Osteocyte (in vitro differentiated cells): Measurements from ENCODE around the gene RFLNA. TPM values are rescaled to one million over a fixed set of nuclear protein-coding genes. Genes with fewer than 3 reads are reported as not detected.

Source experiments
- DNase-seq: peaks from one replicate; pipeline ENCODE4 v3.0.0; 2021; ENCODE audit warnings: mixed read lengths; ENCODE audit not compliant: unreplicated experiment; ENCODE audit errors: extremely low spot score
- H3K27ac Mint-ChIP-seq: one replicate; pipeline ENCODE4 v1.8.0; 2021; ENCODE audit warnings: mild to moderate bottlenecking, mixed read lengths; ENCODE audit not compliant: unreplicated experiment
- H3K27me3 Mint-ChIP-seq: one replicate; pipeline ENCODE4 v1.8.0; 2021; ENCODE audit warnings: mixed read lengths; ENCODE audit not compliant: unreplicated experiment
- H3K36me3 Mint-ChIP-seq: one replicate; pipeline ENCODE4 v1.8.0; 2021; ENCODE audit warnings: mixed read lengths; ENCODE audit not compliant: unreplicated experiment
- H3K4me1 Mint-ChIP-seq: one replicate; pipeline ENCODE4 v1.8.0; 2021; ENCODE audit warnings: mixed read lengths; ENCODE audit not compliant: unreplicated experiment
- H3K4me3 Mint-ChIP-seq: one replicate; pipeline ENCODE4 v1.8.0; 2021; ENCODE audit warnings: mild to moderate bottlenecking, moderate library complexity, mixed read lengths; ENCODE audit not compliant: unreplicated experiment
- H3K9me3 Mint-ChIP-seq: one replicate; pipeline ENCODE4 v1.8.0; 2021; ENCODE audit warnings: mixed read lengths; ENCODE audit not compliant: unreplicated experiment
- total RNA-seq: library from RNA; stranded (reverse); gene quantifications from 2 replicates; pipeline ENCODE4 v1.2.1, GENCODE V29; 2021
- TF ChIP-seq, protein P1 (sequence below): fragments of 200-600 bp; sonication (generic); IDR thresholded peaks from 2 replicates; pipeline ENCODE4 v1.5.0; 2021; ENCODE audit warnings: antibody characterized with exemption, mild to moderate bottlenecking, moderate library complexity

The RFLNA gene
- total RNA-seq, 1 donor from 2014 or later, result 0.91 TPM

DNA sequence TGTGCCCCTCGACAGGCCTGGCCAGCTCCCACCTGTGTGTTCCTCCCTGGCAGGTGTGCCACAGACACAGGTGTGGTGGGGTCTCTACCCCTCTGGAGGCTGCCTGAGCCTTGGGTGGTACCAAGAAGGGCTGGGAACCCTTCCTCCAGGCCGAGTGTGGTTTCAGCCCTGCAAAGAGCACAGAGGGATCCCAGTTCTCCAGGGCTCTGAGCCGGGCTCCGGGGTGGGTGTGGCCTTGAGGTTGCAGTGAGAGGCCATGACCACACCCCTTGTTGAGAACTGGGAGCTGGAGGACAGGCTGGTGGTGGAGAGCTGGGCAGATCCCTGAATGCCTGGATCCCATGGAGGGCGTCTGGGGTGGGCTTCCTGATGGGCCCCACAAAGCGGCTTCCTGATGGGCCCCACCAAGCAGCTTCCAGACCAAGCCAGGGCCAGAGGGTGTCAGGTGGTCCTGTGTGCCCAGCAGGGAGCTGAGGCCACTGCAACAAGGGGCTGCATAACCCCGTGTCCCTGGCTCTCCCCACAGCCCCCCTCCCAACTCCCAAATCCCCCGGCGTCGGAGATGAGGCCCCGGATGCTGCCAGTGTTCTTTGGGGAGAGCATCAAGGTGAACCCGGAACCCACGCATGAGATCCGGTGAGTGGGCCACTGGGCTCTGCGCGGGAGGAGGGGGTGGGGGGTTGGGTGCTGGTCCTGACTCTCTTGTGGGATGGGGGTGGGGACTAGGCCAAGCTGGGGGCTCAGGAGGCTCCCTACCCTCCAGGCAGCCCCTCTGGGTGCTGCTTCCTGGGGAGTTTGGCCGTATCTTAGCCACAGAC, 16.6 kb downstream of the RFLNA start:
- H3K36me3 Mint-ChIP-seq, result no peaks in the 10 kb centered on the region
- H3K27ac Mint-ChIP-seq, result no peak overlapping the region
- no peaks in the 10 kb centered on the region for H3K9me3 Mint-ChIP-seq
- no peaks in the 10 kb centered on the region for H3K4me1 Mint-ChIP-seq
- TF ChIP-seq, protein P1, sequence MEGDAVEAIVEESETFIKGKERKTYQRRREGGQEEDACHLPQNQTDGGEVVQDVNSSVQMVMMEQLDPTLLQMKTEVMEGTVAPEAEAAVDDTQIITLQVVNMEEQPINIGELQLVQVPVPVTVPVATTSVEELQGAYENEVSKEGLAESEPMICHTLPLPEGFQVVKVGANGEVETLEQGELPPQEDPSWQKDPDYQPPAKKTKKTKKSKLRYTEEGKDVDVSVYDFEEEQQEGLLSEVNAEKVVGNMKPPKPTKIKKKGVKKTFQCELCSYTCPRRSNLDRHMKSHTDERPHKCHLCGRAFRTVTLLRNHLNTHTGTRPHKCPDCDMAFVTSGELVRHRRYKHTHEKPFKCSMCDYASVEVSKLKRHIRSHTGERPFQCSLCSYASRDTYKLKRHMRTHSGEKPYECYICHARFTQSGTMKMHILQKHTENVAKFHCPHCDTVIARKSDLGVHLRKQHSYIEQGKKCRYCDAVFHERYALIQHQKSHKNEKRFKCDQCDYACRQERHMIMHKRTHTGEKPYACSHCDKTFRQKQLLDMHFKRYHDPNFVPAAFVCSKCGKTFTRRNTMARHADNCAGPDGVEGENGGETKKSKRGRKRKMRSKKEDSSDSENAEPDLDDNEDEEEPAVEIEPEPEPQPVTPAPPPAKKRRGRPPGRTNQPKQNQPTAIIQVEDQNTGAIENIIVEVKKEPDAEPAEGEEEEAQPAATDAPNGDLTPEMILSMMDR, result no peak
- no peak for DNase-seq
- H3K27me3 Mint-ChIP-seq, result no peaks in the 10 kb centered on the region
- H3K4me3 Mint-ChIP-seq, result no peak overlapping the region

DNA sequence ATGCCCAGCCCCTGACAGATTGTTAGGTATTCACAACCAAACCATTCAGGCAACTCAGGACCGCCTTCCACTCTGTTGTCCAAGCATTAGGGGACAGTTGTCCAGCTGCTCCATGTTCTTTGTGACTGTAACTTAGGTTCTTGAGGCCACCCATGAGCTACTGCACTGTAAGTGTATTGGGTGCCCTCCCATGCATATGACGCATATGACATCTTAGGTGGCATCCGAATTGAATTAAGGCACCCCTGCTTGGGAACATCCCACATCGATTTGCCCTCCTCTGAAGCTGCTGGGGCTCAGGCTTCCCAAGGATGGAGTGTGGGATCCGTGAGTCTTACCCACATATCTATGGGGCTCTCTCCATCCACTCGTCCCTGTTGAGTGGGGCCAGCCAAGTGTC, 17.7 kb downstream of the RFLNA start:
- Mint-ChIP-seq H3K27ac (no peak overlapping the region), H3K36me3 (no peaks in the 10 kb centered on the region), H3K4me1 (no peaks in the 10 kb centered on the region), H3K4me3 (no peak overlapping the region), H3K27me3 (no peaks in the 10 kb centered on the region), H3K9me3 (no peaks in the 10 kb centered on the region)
- TF ChIP-seq, protein P1, result no peak
- DNase-seq, result no peak

DNA sequence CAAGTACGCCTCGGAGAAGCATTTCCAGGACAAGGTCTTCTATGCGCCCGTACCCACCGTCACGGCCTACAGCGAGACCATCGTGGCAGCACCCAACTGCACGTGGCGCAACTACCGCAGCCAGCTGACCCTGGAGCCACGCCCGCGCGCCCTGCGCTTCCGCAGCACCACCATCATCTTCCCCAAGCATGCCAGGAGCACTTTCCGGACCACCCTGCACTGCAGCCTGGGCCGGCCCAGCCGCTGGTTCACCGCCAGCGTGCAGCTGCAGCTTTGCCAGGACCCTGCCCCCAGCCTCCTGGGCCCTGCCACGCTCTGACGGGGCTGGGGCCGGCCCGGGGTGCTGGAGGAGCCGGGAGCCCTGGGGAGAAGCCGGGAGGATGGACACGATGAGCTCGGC, 19.3 kb downstream of the RFLNA start:
- H3K27ac Mint-ChIP-seq, result no peak overlapping the region
- no peak overlapping the region for H3K4me3 Mint-ChIP-seq
- H3K36me3 Mint-ChIP-seq, result no peaks in the 10 kb centered on the region
- no peak for DNase-seq
- TF ChIP-seq, protein P1, result no peak
- H3K27me3 Mint-ChIP-seq, result no peaks in the 10 kb centered on the region
- no peaks in the 10 kb centered on the region for H3K9me3 Mint-ChIP-seq
- no peaks in the 10 kb centered on the region for H3K4me1 Mint-ChIP-seq

DNA sequence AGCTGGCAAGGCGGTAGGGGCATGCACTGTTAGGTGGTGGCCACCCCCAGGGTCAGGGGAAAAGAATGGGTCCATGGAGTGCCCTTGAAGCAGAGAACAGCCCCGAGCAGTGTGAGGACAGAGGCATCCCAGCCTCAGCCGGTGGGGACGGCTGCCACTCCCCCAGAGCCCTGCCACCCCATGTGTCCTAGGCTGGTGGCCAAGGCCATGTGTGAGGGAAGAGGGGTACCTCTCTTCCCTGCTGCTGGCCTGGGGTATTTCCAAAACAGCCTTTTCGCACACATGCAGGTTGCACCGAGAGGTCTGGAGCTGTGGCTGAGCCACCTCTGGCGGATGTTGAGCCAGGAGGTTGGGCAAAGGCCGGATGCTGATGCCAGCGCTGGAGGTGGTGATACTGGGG, 19.9 kb downstream of the RFLNA start:
- TF ChIP-seq, protein P1, result no peak
- no peaks in the 10 kb centered on the region for H3K27me3 Mint-ChIP-seq
- H3K4me3 Mint-ChIP-seq, result no peak overlapping the region
- no peaks in the 10 kb centered on the region for H3K36me3 Mint-ChIP-seq
- DNase-seq, result no peak
- H3K9me3 Mint-ChIP-seq, result no peaks in the 10 kb centered on the region
- H3K27ac Mint-ChIP-seq, result no peak overlapping the region
- H3K4me1 Mint-ChIP-seq, result no peaks in the 10 kb centered on the region

DNA sequence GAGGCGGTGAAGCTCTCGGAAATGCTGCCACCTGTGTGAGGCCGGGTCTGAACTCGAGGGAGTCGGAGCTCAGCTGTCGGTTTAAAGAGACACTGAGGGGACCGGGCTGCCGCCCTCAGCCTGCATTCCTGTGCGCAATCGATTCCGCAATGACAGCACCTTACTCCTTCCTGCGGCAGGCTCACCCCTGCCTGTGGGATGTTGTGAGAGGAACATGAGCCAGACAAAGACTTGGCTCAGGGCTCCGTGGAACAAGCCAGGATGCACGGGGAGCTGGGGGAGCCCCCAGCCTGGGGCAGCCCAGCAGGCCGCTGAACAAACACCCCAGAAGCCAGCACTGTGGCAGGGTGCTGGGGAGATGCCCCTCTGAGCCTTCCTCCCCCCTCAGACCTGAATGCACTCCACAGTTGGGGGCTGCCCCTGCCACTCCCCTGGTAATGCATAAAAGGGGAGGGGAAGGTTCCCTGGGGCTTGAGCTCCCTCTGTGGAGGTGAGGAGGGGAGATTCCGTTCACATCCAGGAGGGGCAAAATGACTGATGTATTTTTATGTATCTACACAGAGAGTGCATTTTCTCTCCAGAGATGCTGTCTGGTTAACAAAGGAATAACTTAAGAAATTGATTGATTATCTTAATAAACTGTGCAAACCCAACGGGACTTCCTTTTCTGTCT, 20.6 kb downstream of the RFLNA start:
- Mint-ChIP-seq H3K27me3 (no peaks in the 10 kb centered on the region), H3K9me3 (no peaks in the 10 kb centered on the region), H3K27ac (no peak overlapping the region), H3K36me3 (no peaks in the 10 kb centered on the region), H3K4me3 (no peak overlapping the region), H3K4me1 (no peaks in the 10 kb centered on the region)
- TF ChIP-seq, protein P1, result no peak
- no peak for DNase-seq
